K562 (cell line): ENCODE results near the gene DUSP9. TPM values are rescaled to one million over a fixed set of nuclear protein-coding genes. Genes with fewer than 3 reads are reported as not detected.

ENCODE experiments used
- ATAC-seq: fragments of 200-7000 bp; cut with Tn5 transposase; 3 replicates; pipeline ENCODE4 v1.9.1; 2020; ENCODE audit warnings: moderate library complexity
- BruUV-seq: library from RNA; stranded (reverse); fragments of 400-500 nt; replicated peaks from 2 replicates; lab custom pipeline; 2021; lab: Mats Ljungman, UMichigan
- CTCF ChIA-PET: fragments of 300-600 bp; formaldehyde crosslinking; extraction: SDS; loops from one replicate; lab custom pipeline; 2021; ENCODE audit warnings: low intra/inter-chr PET ratio; lab: Yijun Ruan, JAX
- POLR2A ChIA-PET: fragments of 300-600, 350-650 bp; sonication (Branson Sonifier 250); formaldehyde crosslinking; extraction: SDS; loops from one replicate; lab custom pipeline; 2021; ENCODE audit warnings: antibody characterized with exemption, inconsistent platforms; lab: Yijun Ruan, JAX
- DNase-seq, 4 experiments: peaks; one replicate each; pipeline versions ENCODE4 v3.0.0 to v3.0.0-alpha.2; 2011 to 2018; ENCODE audit warnings: low spot score in 3 of 4, mixed read lengths in 3 of 4; ENCODE audit errors: extremely low read depth in 1 of 4
- FAIRE-seq: peaks from 2 replicates; lab custom pipeline; 2011; peaks lifted over from hg19 to GRCh38; lab: Jason Lieb, UNC
- H2AFZ ChIP-seq: 2 replicates; pipeline ENCODE4 v1.6.0; 2011; ENCODE audit warnings: low read depth, low read length, control low read depth, inconsistent platforms
- H3K27ac ChIP-seq: fragments of 200-600 bp; 3 replicates; pipeline ENCODE4 v1.8.0; 2011; ENCODE audit warnings: low read depth, mild to moderate bottlenecking, control low read depth, inconsistent platforms, low read length, moderate library complexity, mixed read lengths; ENCODE audit errors: extremely low read depth
- H3K27me3 ChIP-seq, 2 experiments: fragments of 300-600 bp in 1 of 2; 2 replicates in 1 of 2; 3 replicates in 1 of 2; pipeline versions ENCODE4 v1.6.0 to v1.8.0; 2011; ENCODE audit warnings: inconsistent platforms in 2 of 2, low read length in 2 of 2, mild to moderate bottlenecking in 1 of 2, mixed read lengths in 1 of 2, moderate library complexity in 1 of 2; ENCODE audit not compliant: control insufficient read depth in 2 of 2, insufficient read depth in 2 of 2
- H3K36me3 ChIP-seq: fragments of 300-600 bp; 3 replicates; pipeline ENCODE4 v1.8.0; 2011; ENCODE audit warnings: mild to moderate bottlenecking, low read length, inconsistent platforms; ENCODE audit not compliant: control insufficient read depth, insufficient read depth
- H3K4me1 ChIP-seq, 2 experiments: fragments of 200-600 bp in 1 of 2; replicated peaks in 1 of 2; 2 replicates in 1 of 2; 3 replicates in 1 of 2; pipeline versions ENCODE4 v1.5.1 to v1.8.0; 2011; ENCODE audit warnings: inconsistent platforms in 2 of 2, low read length in 2 of 2, mild to moderate bottlenecking in 1 of 2, mixed read lengths in 1 of 2, moderate library complexity in 1 of 2; ENCODE audit not compliant: control insufficient read depth in 2 of 2, insufficient read depth in 2 of 2
- H3K4me2 ChIP-seq: 2 replicates; pipeline ENCODE4 v1.6.1; 2011; ENCODE audit warnings: low read length, control low read depth, inconsistent platforms, mixed read lengths; ENCODE audit not compliant: insufficient read depth
- H3K4me3 ChIP-seq: fragments of 200-600 bp; sonication (generic), shearing (Covaris generic); 2 replicates; pipeline ENCODE4 v1.5.1; 2016; ENCODE audit warnings: control low read depth, inconsistent platforms
- H3K79me2 ChIP-seq: fragments of 200-600 bp; 3 replicates; pipeline ENCODE4 v1.8.0; 2011; ENCODE audit warnings: low read length, inconsistent platforms; ENCODE audit not compliant: control insufficient read depth, insufficient read depth
- H3K9ac ChIP-seq, 2 experiments: 2 replicates each; pipeline versions ENCODE4 v1.6.0 to v1.6.1; 2011; ENCODE audit warnings: low read depth in 2 of 2, low read length in 2 of 2, control low read depth in 1 of 2, inconsistent platforms in 1 of 2, mild to moderate bottlenecking in 1 of 2, mixed read lengths in 1 of 2; ENCODE audit not compliant: insufficient read depth in 1 of 2
- H3K9me1 ChIP-seq: one replicate; pipeline ENCODE4 v1.6.0; 2011; ENCODE audit warnings: inconsistent platforms, mild to moderate bottlenecking, low read length, moderate library complexity; ENCODE audit not compliant: control insufficient read depth, insufficient read depth
- H3K9me3 ChIP-seq: replicated peaks from 2 replicates; pipeline ENCODE4 v1.5.1; 2011; ENCODE audit warnings: low read depth, low read length, inconsistent platforms; ENCODE audit not compliant: control insufficient read depth, insufficient read depth
- H4K20me1 ChIP-seq: replicated peaks from 2 replicates; pipeline ENCODE4 v1.6.1; 2011; ENCODE audit warnings: low read length, inconsistent platforms, mixed read lengths; ENCODE audit not compliant: control insufficient read depth, insufficient read depth
- ILK ChIP-seq: fragments of 450-650 bp; IDR thresholded peaks from 2 replicates; pipeline ENCODE4 v1.6.1; 2016; ENCODE audit warnings: missing genetic modification characterization, low read depth, mild to moderate bottlenecking, missing compliant biosample characterization, moderate library complexity, borderline replicate concordance
- NFE2 ChIP-seq: IDR thresholded peaks from 2 replicates; pipeline ENCODE4 v1.6.1; 2014; ENCODE audit warnings: antibody characterized with exemption, low read depth
- ZBTB7A ChIP-seq: IDR thresholded peaks from 2 replicates; pipeline ENCODE4 v1.6.1; 2011; ENCODE audit warnings: low read depth, mild to moderate bottlenecking, low read length, moderate library complexity, borderline replicate concordance; ENCODE audit not compliant: control insufficient read depth
- ZNF140 ChIP-seq: fragments of 250-450 bp; sonication (Bioruptor Pico); IDR thresholded peaks from 2 replicates; pipeline ENCODE4 v1.8.0; 2021; ENCODE audit warnings: moderate library complexity, mild to moderate bottlenecking, inconsistent platforms
- WGBS: fragments of 100-300 bp; shearing (Covaris generic); methylation state at CpG from one replicate; pipeline ENCODE4 v1.1.6; 2016; ENCODE audit warnings: low coverage, mixed read lengths; ENCODE audit not compliant: insufficient coverage; ENCODE audit errors: missing lambda C conversion rate; 5-methylcytosine and 5-hydroxymethylcytosine counted together
- in situ Hi-C: fragments of 300-500 bp; cut with MboI; formaldehyde crosslinking; loops from 4 replicates; pipeline ENCODE4 v1.15.0; 2018; ENCODE audit warnings: inconsistent platforms, mixed read lengths
- intact Hi-C: fragments of 100-400 bp; cut with micrococcal nuclease; formaldehyde crosslinking; loops from 2 replicates; pipeline ENCODE4 v1.14.2; 2022
- polyA plus RNA-seq, 8 experiments: library from polyadenylated mRNA; depleted of rRNA in 4 of 8; stranded (reverse) in 5 of 8; unstranded in 3 of 8; fragments of >200 nt; fragmentation: Nextera tagmentation in 2 of 8; fragmentation: Illumina TruSeq in 1 of 8; extraction: Ambion mirVana in 2 of 8; extraction: Trizol in 1 of 8; gene quantifications; 2 replicates each; pipeline versions ENCODE4 v1.2.1 to v1.2.3, GENCODE V29; 2011 to 2014; ENCODE audit warnings: inconsistent platforms in 1 of 8, missing spikeins in 1 of 8
- total RNA-seq, 7 experiments: library from RNA; depleted of rRNA in 6 of 7; stranded (reverse); fragments of >200 nt in 6 of 7; fragmentation: Illumina TruSeq in 2 of 7; extraction: Trizol in 2 of 7; gene quantifications; 2 replicates each; pipeline versions ENCODE4 v1.2.1 to v1.2.3, GENCODE V29; 2011 to 2021; ENCODE audit warnings: low replicate concordance in 1 of 7

DUSP9 gene
- total and polyA plus RNA-seq, 9 of the 15 experiments (the other 6 are each of a cell fraction or from before 2014, with no cell fraction given) = 0.11 to 14.1 (median 5.5) TPM

DNA sequence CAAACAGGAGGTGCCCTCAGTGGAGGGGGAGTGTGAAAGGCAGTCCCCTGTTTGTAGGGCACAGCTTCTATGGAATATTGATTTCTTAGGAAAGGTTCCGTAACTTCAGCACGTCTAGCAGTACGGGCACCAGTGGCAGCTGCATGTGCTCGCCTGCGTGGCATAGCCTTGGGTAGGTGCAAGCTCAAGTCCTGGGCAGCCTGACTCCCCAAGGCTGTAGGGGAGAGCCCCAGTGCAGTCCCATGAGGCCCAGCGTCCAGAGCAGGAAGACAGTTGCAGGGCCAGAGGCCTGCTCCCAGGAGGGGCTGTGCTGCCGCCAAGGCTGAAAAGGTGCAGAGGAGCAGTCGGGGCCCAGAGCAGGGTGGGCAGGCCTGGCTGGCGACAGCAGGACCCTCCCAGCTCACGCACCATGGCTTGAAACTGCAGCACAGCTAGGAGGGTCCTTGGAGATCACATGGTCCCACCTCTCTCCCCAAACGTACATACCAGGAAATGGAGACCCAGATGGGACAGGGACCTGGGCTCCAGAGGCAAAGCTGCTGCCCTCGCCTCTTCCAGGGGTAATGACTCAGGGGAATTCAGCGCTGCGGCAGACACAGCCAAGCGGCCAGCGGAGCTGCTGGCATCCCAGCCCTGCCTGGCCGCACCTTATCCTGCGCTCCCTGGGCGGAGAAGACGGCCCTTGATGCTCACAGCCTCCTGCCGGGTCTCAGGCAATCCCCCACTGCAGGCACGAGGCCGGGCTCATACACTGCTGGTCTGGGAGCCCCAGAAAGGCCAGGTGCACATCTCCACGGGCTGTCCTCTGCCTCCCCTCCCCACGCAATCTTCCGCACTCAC lies 6.0 kb upstream of the DUSP9 start:
- peaks cover 0 to 26% of the 10 kb centered on the region in 2 experiments; a peak in 3 of 5 replicates for H3K27me3 ChIP-seq
- H4K20me1 ChIP-seq = no peaks in the 10 kb centered on the region
- no peaks in the 10 kb centered on the region for H3K9me1 ChIP-seq
- intact Hi-C loops = no loop called here
- no peak overlapping the region for H3K4me3 ChIP-seq
- no TSS peak for BruUV-seq
- POLR2A ChIA-PET = interaction anchor here (0.7 kb wide), 1 partner anchor 45 kb away, joined by 3 read pairs; no protein-coding TSS in a partner anchor
- TF ChIP-seq ILK = no peak
- TF ChIP-seq NFE2 = peak; percentile 29; the same call in 1 of the 2 replicates
- no peaks in the 10 kb centered on the region for H3K9me3 ChIP-seq
- 0 out of 2 replicates have a peak overlapping the region, but pooled peaks have one; percentile 65 for H2AFZ ChIP-seq
- H3K36me3 ChIP-seq = no peaks in the 10 kb centered on the region
- ATAC-seq (no peak), DNase-seq (peak in 1 of 4 experiments; percentile 2), FAIRE-seq (no peak)
- H3K27ac ChIP-seq = no peak overlapping the region
- in situ Hi-C loops = no loop called here
- no peaks in the 10 kb centered on the region for H3K79me2 ChIP-seq
- 57% methylated on average over 11 of the region's 26 CpGs for WGBS
- H3K4me1 ChIP-seq = peaks cover 2 to 73% of the 10 kb centered on the region in 2 experiments; a peak in 3 of 5 replicates
- H3K9ac ChIP-seq = peak overlapping the region in 1 of 2 experiments; percentile 45; a peak in 2 of 4 replicates
- no peak overlapping the region for H3K4me2 ChIP-seq
- CTCF ChIA-PET = no interaction called here

DNA sequence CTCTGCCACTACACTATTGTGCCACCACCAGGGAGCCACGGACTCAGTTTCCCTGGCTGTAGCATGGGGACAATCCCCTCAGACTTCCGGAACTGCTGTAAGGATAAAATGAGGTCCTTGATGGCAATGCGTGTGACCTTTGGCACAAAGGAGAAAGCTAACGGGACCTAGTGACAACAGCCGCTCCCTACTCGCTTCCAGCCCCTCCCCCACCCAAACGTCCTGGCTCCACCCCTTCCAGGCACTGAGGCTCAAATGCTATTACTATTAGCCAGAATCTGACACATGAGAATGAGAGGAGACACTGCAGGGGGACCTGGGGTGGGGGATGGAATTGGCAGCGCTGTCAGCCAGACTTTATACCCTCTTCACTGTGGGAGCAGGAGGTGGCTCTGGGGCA lies 5.4 kb upstream of the DUSP9 start:
- H3K4me2 ChIP-seq = 0 out of 2 replicates have a peak overlapping the region, but pooled peaks have one; percentile 25
- 0 out of 2 replicates have a peak overlapping the region, but pooled peaks have one; percentile 65 for H2AFZ ChIP-seq
- H3K4me1 ChIP-seq = peaks cover 6 to 75% of the 10 kb centered on the region in 2 experiments; a peak in 3 of 5 replicates
- peak overlapping the region in 1 of 2 experiments; percentile 45; a peak in 2 of 4 replicates for H3K9ac ChIP-seq
- no peaks in the 10 kb centered on the region for H4K20me1 ChIP-seq
- DNase-seq = peak in 3 of 4 experiments; percentile 29 to 58 (median 58)
- ATAC-seq = peak; percentile 51
- peaks cover 0 to 22% of the 10 kb centered on the region in 2 experiments; a peak in 3 of 5 replicates for H3K27me3 ChIP-seq
- H3K27ac ChIP-seq = no peak overlapping the region
- intact Hi-C loops = no loop called here
- 0 out of 2 replicates have a peak, but pooled peaks have one; percentile 12 for TF ChIP-seq ZBTB7A
- no peak for TF ChIP-seq ZNF140 (CRISPR knock-in tag)
- in situ Hi-C loops = no loop called here
- no peaks in the 10 kb centered on the region for H3K9me3 ChIP-seq
- H3K4me3 ChIP-seq = no peak overlapping the region
- 8% methylated on average over 8 of the region's 8 CpGs for WGBS
- FAIRE-seq = no peak
- ChIA-PET CTCF (no interaction called here), POLR2A (no interaction called here)
- no TSS peak for BruUV-seq
- no peaks in the 10 kb centered on the region for H3K36me3 ChIP-seq
- H3K79me2 ChIP-seq = no peaks in the 10 kb centered on the region
- no peaks in the 10 kb centered on the region for H3K9me1 ChIP-seq
